ENCODE results near the gene RAPGEF3. TPM values are rescaled to one million over a fixed set of nuclear protein-coding genes. Genes with fewer than 3 reads are reported as not detected.

Gene RAPGEF3
- total RNA-seq, 1 donor from 2014 or later: 13.5 TPM

GRCh38 chr12:47791351-47791746, 32.7 kb upstream of the RAPGEF3 start:
- no peak for DNase-seq (ENCODE audit: low read depth in 2 of 2)

- no peak for DNase-seq (ENCODE audit: low read depth in 2 of 2)
Observed at GRCh38 chr12:47790676-47791350, 32.1 kb upstream of the RAPGEF3 start.

DNA sequence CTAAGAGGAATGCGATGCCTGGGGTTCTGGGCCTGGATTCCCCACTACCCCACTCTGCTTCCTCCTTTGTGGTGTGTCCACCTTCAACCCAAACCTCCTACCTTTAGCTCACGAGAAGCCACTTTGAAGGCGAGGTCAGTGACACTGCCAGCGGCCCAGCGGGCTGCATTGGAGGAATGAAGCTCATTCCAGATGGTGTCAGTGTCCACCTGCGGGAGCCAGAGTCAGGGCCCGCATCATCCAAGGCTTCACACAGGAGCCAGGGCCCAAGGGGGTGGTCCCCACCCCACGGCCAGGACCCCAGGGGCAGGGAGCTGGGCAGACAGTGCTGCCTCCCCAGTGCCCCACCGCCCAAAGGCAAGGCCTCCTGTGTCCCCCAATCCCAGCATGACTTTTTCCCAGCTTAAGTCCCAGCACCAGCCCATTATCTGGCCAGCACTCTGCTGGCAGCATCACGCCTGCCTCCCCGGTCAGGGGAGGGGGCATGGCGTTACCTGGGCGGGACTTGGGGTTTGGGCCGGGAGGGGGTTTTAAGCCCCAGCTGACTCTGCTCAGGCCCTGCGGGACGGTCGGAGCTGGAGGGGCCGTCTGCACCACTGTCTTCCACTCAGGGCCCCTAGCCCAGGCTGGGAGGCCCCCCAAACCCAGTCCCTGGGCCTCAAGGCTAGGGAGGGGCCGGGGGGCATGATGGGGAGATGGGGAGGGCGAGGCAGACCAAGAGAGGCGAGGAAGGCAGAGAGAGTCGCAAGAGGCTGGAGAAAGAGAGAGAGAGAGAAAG, 31.2 kb upstream of the RAPGEF3 start:
- DNase-seq (ENCODE audit: low read depth in 2 of 2): no peak

GRCh38 chr12:47789141-47789540, 30.5 kb upstream of the RAPGEF3 start:
- DNase-seq (ENCODE audit: low read depth in 2 of 2): no peak

DNA sequence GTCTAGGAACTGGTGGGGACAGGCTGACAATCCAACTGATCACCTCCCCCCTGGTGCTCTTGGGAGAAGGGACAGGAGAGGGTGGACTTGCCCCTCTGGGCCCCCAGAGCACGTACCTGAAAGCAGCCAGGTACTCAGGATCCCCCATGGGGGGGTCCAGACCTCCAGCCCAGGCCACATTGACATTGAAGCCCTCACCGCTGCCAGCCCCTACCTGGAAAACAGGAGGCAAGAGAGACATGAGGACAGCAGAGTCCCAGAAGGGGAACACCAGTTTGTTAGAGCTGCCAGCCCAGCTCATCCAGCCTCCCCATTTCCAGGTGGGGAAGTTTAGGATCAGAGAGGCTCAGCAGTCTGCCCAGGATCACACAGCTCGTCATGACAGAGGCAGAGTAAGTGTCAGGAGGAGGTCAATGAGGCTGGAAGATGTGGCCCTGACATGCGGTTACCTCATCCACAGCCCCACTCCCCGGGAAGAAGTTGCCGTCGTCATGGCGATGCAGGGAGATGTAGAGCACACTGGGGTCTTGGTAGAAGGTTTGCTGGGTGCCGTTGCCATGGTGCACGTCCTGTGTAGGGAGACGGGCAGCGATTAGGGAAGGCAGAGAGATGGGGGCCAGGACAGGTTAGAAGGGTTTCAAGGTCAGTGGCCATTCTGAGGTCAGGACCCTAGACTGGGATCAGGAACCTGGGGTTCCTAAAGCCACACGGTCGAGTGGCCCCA, 29.1 kb upstream of the RAPGEF3 start:
- no peak for DNase-seq (ENCODE audit: low read depth in 2 of 2)

DNA sequence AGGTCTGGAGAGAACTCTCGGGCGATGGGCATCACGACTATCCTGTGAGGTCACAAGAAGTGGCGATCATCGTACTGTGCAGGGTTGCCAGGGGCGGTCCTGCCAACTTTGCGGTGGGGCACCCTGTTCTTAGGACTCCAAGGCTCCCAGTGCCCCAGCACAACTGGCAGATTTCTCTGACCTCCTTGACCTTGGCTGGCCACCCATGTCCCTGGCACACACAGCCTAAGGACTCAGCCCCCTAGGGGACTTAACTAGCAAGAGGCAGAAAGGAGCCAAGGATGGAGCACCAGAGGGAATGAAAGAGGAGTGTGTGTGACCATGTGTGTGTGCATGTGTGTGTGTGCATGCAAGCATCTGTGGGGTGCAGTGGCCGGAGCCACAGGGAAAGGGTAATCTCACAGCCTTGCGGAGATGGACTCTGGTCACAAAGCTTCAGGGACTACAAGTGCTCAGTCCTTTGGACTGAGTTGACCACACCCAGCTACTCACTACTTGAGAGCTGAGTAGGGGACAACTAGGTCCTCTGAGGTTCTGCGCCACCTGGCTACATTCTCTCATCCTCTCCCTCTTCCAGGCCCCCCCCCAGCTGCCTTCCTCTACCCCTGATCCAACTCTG, 28.1 kb upstream of the RAPGEF3 start:
- no peak for DNase-seq (ENCODE audit: low read depth in 2 of 2)

- no peak for DNase-seq (ENCODE audit: low read depth in 2 of 2)
Observed at GRCh38 chr12:47785887-47786661, 27.4 kb upstream of the RAPGEF3 start.

GRCh38 chr12:47785036-47785886, 26.6 kb upstream of the RAPGEF3 start:
- DNase-seq (ENCODE audit: low read depth in 2 of 2): no peak

DNA sequence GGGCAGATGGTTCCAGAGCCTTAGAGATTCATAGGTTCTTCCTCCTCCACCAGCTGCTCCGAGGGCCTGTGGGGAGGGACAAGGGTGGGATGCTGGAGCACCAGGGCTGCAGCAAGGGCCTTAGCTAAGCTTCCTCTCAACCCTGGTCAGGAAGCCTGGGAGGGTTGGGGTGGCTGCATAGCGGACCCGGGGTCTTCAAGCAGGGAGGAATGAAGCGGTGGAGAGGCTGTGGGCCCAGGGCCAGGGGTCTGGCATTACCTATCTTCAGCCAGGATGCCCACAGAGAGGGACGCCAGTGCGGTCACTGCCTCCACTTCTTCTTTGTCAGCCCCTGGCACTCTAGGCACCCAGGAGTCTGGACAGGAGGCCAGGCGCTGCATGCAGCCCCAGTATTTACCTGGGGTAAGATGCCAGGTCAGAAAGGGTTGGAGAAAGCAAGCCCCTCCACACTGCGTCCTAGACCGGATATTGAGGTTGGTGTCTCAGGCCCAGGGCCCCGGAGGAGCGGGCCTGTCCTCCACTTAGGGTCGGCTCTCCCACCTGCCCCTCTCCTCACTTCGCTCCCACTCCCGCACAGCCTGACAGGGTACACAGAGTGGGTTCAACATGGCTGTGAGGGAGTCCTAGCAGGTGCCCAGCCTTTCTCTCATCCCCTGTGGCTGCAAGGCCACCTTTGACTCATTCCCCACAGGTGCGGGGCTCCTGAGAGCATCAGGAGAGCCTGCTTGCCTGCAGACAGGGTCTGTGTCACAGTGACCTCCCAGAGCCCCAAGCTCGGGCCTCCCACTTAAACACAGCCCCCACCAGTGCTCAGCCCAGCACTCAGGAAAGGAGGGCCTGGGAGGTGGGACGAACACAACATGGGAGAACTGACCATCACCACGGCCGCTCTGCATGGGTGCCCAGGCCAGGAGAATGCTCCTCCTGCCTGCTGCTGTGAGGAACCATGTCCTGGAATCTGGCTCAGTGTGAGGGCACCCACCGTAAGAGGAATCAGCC, 25.4 kb upstream of the RAPGEF3 start:
- no peak for DNase-seq (ENCODE audit: low read depth in 2 of 2)

DNA sequence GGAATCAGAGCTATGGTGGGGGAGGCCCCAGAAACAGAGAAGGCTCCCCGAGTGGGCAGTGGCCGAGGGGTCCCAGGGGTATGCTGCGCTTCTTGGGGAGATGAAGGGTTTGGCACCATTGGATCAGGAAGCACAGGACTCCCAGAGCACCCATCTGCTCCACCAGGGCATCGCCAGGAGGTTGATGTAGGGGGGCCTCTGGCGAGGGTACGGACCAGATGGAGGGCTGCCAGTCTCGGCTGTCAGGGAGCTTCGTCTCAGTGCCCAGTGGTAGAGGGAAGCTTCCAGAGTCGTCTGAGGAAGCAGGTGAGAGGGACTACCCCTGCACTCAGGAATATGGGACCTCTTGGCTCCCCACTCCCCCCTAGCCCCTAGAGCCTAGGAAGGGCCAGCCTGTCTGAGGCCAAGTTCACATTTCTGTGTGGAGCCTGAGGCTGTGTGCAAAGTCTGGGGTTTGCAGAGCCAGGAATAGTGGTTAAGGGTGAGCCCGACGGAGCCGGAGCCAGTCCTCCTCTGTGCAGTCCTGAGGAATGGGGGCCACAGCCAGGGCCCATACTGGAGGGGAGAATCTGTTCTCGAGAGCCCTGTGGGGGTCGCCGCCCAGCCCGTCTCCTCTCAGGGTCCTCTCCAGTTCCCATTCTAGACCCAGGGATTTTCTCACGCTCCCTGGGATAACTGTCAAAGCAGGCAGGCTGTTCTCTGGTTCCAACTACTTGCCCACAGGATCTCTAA, 24.5 kb upstream of the RAPGEF3 start:
- no peak for DNase-seq (ENCODE audit: low read depth in 2 of 2)

- DNase-seq (ENCODE audit: low read depth in 2 of 2): peak in 1 of 2 donors; percentile 34
Observed at GRCh38 chr12:47782372-47782770, 23.7 kb upstream of the RAPGEF3 start.

DNA sequence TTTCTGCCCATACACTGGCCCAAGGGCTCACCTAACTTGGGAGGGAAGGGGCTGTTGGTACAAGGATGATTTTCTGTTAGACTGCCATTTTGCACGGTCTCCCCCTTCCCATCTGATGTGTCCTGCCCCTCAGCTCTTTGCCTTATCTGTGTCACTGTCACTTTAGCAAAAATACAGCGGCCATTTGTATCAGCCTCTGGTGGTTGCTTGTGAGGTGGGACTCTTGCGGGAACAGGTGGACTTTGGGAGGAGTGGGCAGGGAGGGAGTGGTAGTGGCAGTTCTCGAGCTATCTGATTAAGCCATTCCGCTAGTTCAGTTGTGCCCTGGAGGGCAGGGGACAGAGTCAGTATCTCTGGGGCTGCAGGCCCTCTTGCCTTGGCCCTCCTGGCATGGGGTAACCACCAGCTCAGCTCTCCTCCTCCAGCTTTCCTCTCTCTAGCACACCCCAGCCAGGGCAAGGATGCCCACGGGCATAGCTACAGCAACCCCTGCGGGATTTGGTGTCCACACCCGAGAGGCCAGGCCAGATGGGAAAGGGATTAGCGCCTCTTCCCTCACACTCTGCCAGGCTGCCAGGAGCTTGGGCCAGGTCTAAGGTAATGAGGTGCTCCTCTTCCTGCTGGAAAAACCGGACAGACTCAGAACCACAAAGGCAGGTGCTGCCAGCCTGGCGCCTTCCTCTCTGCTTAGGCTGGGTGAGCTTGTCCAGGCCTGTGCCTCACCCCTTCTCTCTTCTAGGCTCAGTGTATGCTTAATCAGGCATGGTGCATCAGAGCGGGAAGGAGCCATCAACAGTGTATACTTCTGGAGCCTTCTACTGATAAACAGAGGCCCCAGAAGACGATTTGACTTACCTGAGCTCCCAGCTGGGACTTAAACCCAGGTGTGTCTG, 23.0 kb upstream of the RAPGEF3 start:
- DNase-seq (ENCODE audit: low read depth in 2 of 2): no peak

DNA sequence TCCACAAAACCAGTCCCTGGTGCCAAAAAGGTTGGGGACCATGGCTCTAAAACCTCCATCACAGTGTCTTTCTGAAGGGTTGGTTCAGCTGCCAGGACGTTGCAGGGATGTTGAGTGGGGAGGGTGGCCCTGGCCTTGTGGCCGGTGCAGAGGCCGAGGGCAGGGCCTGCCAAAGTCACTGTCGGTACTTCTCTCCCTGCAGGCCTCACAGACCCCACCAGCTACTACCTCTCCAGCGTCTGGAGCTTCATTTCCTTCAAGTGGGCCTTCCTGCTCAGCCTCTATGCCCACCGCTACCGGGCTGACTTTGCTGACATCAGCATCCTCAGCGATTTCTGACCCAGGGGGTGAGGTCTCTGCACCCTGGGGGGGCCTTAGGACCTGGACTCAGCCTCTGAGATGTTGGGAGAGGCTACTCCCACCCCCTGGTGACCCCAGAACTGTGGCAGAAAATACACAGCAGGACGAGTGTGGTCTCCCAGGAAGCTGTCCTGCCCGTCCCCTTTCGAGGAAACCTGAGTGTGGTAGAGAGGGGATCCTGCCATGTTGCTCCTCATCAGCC, 21.3 kb upstream of the RAPGEF3 start:
- DNase-seq (ENCODE audit: low read depth in 2 of 2): no peak

GRCh38 chr12:47779301-47779942, 20.7 kb upstream of the RAPGEF3 start:
- peak; percentile 71 to 82 for DNase-seq (ENCODE audit: low read depth in 2 of 2)

- DNase-seq (ENCODE audit: low read depth in 2 of 2): no peak
Observed at GRCh38 chr12:47778881-47779280, 20.2 kb upstream of the RAPGEF3 start.

DNA sequence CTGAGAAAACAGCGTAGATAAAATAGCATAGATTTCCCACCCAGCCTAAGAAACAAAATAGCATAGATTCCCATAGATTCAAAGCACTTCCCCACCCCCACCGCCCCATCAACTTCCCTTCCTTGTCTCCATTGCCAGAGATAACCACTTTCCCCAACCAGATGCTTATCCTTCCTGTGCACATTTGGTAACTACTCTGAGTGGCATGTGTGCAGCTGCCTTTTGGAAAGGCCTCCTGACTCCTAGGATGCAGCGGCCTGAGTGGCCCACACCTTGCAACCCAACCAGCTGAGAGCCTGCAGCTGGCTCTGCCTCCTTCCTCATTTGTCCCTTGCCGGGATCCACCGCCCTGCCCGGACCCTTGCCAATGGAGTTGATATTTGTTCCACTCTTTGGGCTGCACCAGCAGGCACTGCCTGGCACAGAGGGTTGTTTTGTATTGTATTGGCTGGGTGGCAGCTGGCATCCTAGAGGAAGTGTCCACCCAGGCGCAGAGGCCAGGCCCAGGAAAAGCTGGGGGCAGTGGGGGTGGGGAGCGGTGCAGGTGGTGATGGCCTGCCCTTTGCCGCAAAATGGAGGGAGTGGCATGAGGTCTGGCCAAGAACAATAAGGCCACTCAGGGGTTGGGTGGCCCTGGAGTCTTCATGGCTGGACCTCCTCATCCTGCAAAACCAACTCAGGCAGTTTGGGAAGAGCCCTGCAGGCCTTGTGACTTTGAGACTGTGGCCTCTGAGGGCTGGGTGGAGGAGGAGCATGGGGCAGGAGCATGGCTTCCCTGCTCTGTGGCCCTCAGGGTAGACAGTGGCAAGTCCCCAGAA, 19.3 kb upstream of the RAPGEF3 start:
- no peak for DNase-seq (ENCODE audit: low read depth in 2 of 2)

Data from dermis microvascular lymphatic vessel endothelial cell (primary cell).